ENCODE data around the gene CHD1L.

GRCh38 chr1:147334292-147334691 lies 91.8 kb downstream of the CHD1L start:
- TF ChIP-seq, protein P1, sequence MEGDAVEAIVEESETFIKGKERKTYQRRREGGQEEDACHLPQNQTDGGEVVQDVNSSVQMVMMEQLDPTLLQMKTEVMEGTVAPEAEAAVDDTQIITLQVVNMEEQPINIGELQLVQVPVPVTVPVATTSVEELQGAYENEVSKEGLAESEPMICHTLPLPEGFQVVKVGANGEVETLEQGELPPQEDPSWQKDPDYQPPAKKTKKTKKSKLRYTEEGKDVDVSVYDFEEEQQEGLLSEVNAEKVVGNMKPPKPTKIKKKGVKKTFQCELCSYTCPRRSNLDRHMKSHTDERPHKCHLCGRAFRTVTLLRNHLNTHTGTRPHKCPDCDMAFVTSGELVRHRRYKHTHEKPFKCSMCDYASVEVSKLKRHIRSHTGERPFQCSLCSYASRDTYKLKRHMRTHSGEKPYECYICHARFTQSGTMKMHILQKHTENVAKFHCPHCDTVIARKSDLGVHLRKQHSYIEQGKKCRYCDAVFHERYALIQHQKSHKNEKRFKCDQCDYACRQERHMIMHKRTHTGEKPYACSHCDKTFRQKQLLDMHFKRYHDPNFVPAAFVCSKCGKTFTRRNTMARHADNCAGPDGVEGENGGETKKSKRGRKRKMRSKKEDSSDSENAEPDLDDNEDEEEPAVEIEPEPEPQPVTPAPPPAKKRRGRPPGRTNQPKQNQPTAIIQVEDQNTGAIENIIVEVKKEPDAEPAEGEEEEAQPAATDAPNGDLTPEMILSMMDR (IDR thresholded peaks at IDR 0.05) = no peak
- TF ChIP-seq POLR2A (IDR thresholded peaks at IDR 0.05) = no peak
- no peak for TF ChIP-seq EP300 (IDR thresholded peaks at IDR 0.05)

Measured in ovary (tissue), 3 donors.